Measurements from ENCODE around the gene DGKI.

- TF ChIP-seq CTCF (IDR thresholded peaks at IDR 0.05; ENCODE audit: low read depth, low read length) (no peak), EZH2phosphoT487 (IDR thresholded peaks at IDR 0.05; ENCODE audit: low read depth) (no peak)
These were observed 450.7 kb downstream of the DGKI start for GRCh38 chr7:137396051-137396450.
